Neuronal stem cell (in vitro differentiated cells): ENCODE results near the gene COA8.

Experiments
- DNase-seq: peaks from one replicate; pipeline ENCODE4 v3.0.0-alpha.2; 2013; ENCODE audit warnings: low spot score
- H2AFZ ChIP-seq: one replicate; pipeline ENCODE4 v1.6.1; 2013; ENCODE audit warnings: mild to moderate bottlenecking, low read length, inconsistent platforms
- H2AK5ac ChIP-seq: 2 replicates; pipeline ENCODE4 v1.6.1; 2013; ENCODE audit warnings: low read depth, mild to moderate bottlenecking, inconsistent platforms, low read length, moderate library complexity, mixed read lengths
- H2BK120ac ChIP-seq: 2 replicates; pipeline ENCODE4 v1.6.1; 2013; ENCODE audit warnings: low read depth, mild to moderate bottlenecking, inconsistent platforms, low read length, moderate library complexity, mixed read lengths
- H2BK12ac ChIP-seq: one replicate; pipeline ENCODE4 v1.6.1; 2013; ENCODE audit warnings: low read length, inconsistent platforms
- H2BK15ac ChIP-seq: 2 replicates; pipeline ENCODE4 v1.6.1; 2013; ENCODE audit warnings: mild to moderate bottlenecking, low read length, inconsistent platforms, mixed read lengths
- H2BK5ac ChIP-seq: one replicate; pipeline ENCODE4 v1.6.1; 2013; ENCODE audit warnings: inconsistent platforms, mild to moderate bottlenecking, low read length, moderate library complexity
- H3K14ac ChIP-seq: one replicate; pipeline ENCODE4 v1.6.1; 2013; ENCODE audit warnings: low read length, inconsistent platforms
- H3K18ac ChIP-seq: 2 replicates; pipeline ENCODE4 v1.6.1; 2013; ENCODE audit warnings: low read length, inconsistent platforms
- H3K23ac ChIP-seq: 2 replicates; pipeline ENCODE4 v1.6.1; 2013; ENCODE audit warnings: low read depth, mild to moderate bottlenecking, mixed read lengths, low read length, inconsistent platforms; ENCODE audit not compliant: poor library complexity
- H3K27ac ChIP-seq: replicated peaks from 3 replicates; pipeline ENCODE4 v1.5.1; 2013; ENCODE audit warnings: low read length, inconsistent platforms
- H3K27me3 ChIP-seq, 3 experiments: 2 replicates each; pipeline ENCODE4 v1.6.1; 2013; ENCODE audit warnings: low read length in 3 of 3, mild to moderate bottlenecking in 2 of 3, inconsistent platforms in 1 of 3, low read depth in 1 of 3, mixed read lengths in 1 of 3, moderate library complexity in 1 of 3; ENCODE audit not compliant: control insufficient read depth in 3 of 3, insufficient read depth in 3 of 3
- H3K36me3 ChIP-seq, 2 donors: replicated peaks in 1 of 2; 2 replicates each; pipeline ENCODE4 v1.6.1; 2013; ENCODE audit warnings: low read length in 2 of 2; ENCODE audit not compliant: control insufficient read depth in 2 of 2, insufficient read depth in 2 of 2
- H3K4ac ChIP-seq: 2 replicates; pipeline ENCODE4 v1.6.1; 2013; ENCODE audit warnings: inconsistent platforms, mild to moderate bottlenecking, low read length, moderate library complexity
- H3K4me1 ChIP-seq, 2 donors: 1 replicate in 1 of 2; 2 replicates in 1 of 2; pipeline ENCODE4 v1.6.1; 2013; ENCODE audit warnings: low read length in 2 of 2, low read depth in 1 of 2; ENCODE audit not compliant: control insufficient read depth in 2 of 2, insufficient read depth in 1 of 2
- H3K4me2 ChIP-seq: one replicate; pipeline ENCODE4 v1.6.1; 2013; ENCODE audit warnings: mild to moderate bottlenecking, low read length, inconsistent platforms; ENCODE audit not compliant: insufficient read depth, poor library complexity, severe bottlenecking
- H3K4me3 ChIP-seq, 2 donors: 2 replicates each; pipeline ENCODE4 v1.5.1; 2013; ENCODE audit warnings: low read length in 2 of 2, mild to moderate bottlenecking in 2 of 2, inconsistent platforms in 1 of 2, moderate library complexity in 1 of 2
- H3K79me1 ChIP-seq: one replicate; pipeline ENCODE4 v1.6.1; 2013; ENCODE audit warnings: low read depth, mild to moderate bottlenecking, inconsistent platforms, low read length, moderate library complexity
- H3K9ac ChIP-seq: one replicate; pipeline ENCODE4 v1.6.1; 2013; ENCODE audit warnings: mild to moderate bottlenecking, low read depth, low read length, inconsistent platforms; ENCODE audit not compliant: poor library complexity
- H3K9me3 ChIP-seq, 2 donors: replicated peaks in 1 of 2; 2 replicates each; pipeline versions ENCODE3 to v1.6.1; 2013; ENCODE audit warnings: low read length in 2 of 2, mild to moderate bottlenecking in 2 of 2, inconsistent platforms in 1 of 2, low read depth in 1 of 2, mixed read lengths in 1 of 2, moderate library complexity in 1 of 2; ENCODE audit not compliant: control insufficient read depth in 2 of 2, insufficient read depth in 1 of 2
- H4K8ac ChIP-seq: one replicate; pipeline ENCODE4 v1.6.1; 2013; ENCODE audit warnings: low read depth, mild to moderate bottlenecking, inconsistent platforms, low read length, moderate library complexity
- H4K91ac ChIP-seq: one replicate; pipeline ENCODE4 v1.6.1; 2013; ENCODE audit warnings: low read length, low read depth, mild to moderate bottlenecking, inconsistent platforms; ENCODE audit not compliant: poor library complexity
- WGBS, 2 donors: extraction: QIAGEN DNeasy Blood & Tissue Kit; methylation state at CpG; one replicate each; pipeline ENCODE4 v1.1.7; 2013; ENCODE audit warnings: missing lambda C conversion rate in 2 of 2, mixed read lengths in 1 of 2; ENCODE audit not compliant: insufficient read length in 2 of 2, insufficient replicate concordance in 1 of 2; ENCODE audit errors: extremely low coverage in 2 of 2; 5-methylcytosine and 5-hydroxymethylcytosine counted together

Gene COA8

DNA sequence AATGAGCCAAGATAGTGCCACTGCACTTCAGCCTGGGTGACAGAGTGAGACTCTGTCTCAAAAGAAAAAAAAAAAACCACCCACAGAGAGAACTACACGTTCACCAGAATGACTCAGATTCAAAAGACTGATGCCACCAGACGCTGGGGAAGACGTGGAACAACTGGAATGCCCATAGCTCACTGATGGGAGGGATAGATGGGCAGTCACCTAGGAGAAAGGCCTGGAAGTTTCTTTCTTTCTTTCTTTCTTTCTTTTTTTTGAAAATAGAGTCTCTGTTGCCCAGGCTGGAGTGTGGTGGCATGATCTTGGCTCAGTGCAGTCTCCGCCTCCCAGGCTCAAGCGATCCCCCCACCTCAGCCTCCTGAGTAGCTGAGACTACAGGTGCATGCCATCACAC is 56.3 kb downstream of the COA8 start:
- Histone ChIP-seq H3K4me2 (no peak overlapping the region), H3K23ac (no peak overlapping the region), H4K91ac (no peak overlapping the region), H4K8ac (no peak overlapping the region), H3K4me1 (peaks cover 0 to under 1% of the 10 kb centered on the region in 2 donors), H3K4ac (no peak overlapping the region), H3K9me3 (no peaks in the 10 kb centered on the region), H2BK5ac (no peak overlapping the region), H3K4me3 (no peak overlapping the region), H2AK5ac (no peak overlapping the region), H3K14ac (no peak overlapping the region), H2BK120ac (no peak overlapping the region), H2BK15ac (no peak overlapping the region), H3K9ac (no peak overlapping the region), H3K18ac (no peak overlapping the region), H3K79me1 (no peaks in the 10 kb centered on the region), H2AFZ (no peak overlapping the region), H3K27ac (no peak overlapping the region), H3K36me3 (no peaks in the 10 kb centered on the region), H3K27me3 (no peaks in the 10 kb centered on the region), H2BK12ac (no peak overlapping the region)
- WGBS, 2 donors = no CpG with 5 or more reads among the region's 5 CpGs
- no peak for DNase-seq

GRCh38 chr14:103621860-103622259 is 59.1 kb downstream of the COA8 start:
- Histone ChIP-seq H3K36me3 (no peaks in the 10 kb centered on the region), H2BK15ac (no peak overlapping the region), H2BK12ac (no peak overlapping the region), H3K14ac (no peak overlapping the region), H3K9ac (no peak overlapping the region), H3K9me3 (no peaks in the 10 kb centered on the region), H3K4ac (no peak overlapping the region), H3K27ac (no peak overlapping the region), H2AK5ac (no peak overlapping the region), H3K4me1 (no peaks in the 10 kb centered on the region), H3K79me1 (no peaks in the 10 kb centered on the region), H3K4me3 (no peak overlapping the region), H3K27me3 (no peaks in the 10 kb centered on the region), H3K4me2 (no peak overlapping the region), H4K91ac (no peak overlapping the region), H2AFZ (no peak overlapping the region), H4K8ac (no peak overlapping the region), H2BK120ac (no peak overlapping the region), H3K18ac (no peak overlapping the region), H3K23ac (no peak overlapping the region), H2BK5ac (no peak overlapping the region)
- WGBS, 2 donors = no CpG with 5 or more reads among the region's 5 CpGs
- DNase-seq = no peak

DNA sequence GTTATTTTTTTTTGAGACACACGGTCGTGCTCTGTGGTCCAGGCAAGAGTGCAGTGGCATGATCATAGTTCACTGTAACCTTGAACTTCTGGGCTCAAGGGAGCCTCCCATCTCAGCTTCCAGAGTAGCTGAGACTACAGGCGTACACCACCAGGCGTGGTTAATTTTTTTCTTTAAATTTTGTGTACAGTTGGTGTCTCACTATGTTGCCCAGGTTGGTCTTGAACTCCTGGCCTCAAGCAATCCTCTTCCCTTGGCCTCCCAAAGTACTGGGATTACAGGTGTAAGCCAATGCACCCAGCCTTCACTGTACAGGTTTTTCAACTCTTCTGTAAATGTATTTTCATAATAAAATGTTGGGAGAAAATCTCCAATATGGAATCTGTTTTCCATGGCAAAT is 60.5 kb downstream of the COA8 start:
- no CpG with 5 or more reads among the region's 4 CpGs for WGBS, 2 donors
- H3K18ac ChIP-seq = no peak overlapping the region
- H2AK5ac ChIP-seq = no peak overlapping the region
- no peaks in the 10 kb centered on the region for H3K79me1 ChIP-seq
- no peaks in the 10 kb centered on the region for H3K27me3 ChIP-seq
- no peak overlapping the region for H3K27ac ChIP-seq
- no peak overlapping the region for H2BK120ac ChIP-seq
- no peak overlapping the region for H3K4me2 ChIP-seq
- H3K9me3 ChIP-seq = no peaks in the 10 kb centered on the region
- no peak overlapping the region for H2BK12ac ChIP-seq
- no peak overlapping the region for H2BK15ac ChIP-seq
- no peak overlapping the region for H3K4ac ChIP-seq
- DNase-seq = no peak
- no peak overlapping the region for H4K8ac ChIP-seq
- no peak overlapping the region for H2BK5ac ChIP-seq
- no peak overlapping the region for H4K91ac ChIP-seq
- H3K4me3 ChIP-seq = no peak overlapping the region
- H2AFZ ChIP-seq = no peak overlapping the region
- no peaks in the 10 kb centered on the region for H3K36me3 ChIP-seq
- peaks cover 3 to 7% of the 10 kb centered on the region in 2 donors for H3K4me1 ChIP-seq
- no peak overlapping the region for H3K14ac ChIP-seq
- no peak overlapping the region for H3K23ac ChIP-seq
- no peak overlapping the region for H3K9ac ChIP-seq

DNA sequence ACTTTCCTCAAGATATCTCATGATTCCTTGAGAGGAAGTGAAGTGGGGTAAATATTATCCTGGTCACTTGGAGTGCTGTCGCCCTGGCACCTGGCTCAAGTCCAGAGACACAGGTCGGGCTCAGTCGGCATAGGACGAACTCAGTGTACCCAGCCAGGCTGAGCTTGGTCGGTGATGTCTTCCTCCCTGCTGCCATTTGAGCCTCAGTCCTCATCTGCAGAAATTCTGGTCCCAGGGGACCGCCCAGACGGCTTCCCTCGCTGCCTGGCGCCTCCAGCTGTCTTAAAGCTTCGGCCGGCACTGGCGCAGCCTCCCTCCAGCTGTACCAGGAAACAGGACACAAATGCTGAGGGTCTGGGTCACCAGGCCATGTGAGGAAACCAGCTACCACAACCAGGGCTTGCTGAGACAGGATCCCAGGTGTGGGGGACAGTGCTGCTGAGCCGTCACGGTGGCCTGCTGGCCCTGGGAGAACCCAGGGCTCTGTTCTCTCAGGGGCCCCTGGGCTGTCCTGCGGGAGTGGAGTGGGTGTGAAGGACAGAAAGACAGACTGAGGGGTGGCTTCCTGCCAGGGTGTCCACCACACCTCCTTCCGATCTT is 61.2 kb downstream of the COA8 start:
- no peak overlapping the region for H2AFZ ChIP-seq
- H2BK12ac ChIP-seq = no peak overlapping the region
- H2BK5ac ChIP-seq = no peak overlapping the region
- no peak overlapping the region for H2BK120ac ChIP-seq
- no peaks in the 10 kb centered on the region for H3K36me3 ChIP-seq
- H3K27ac ChIP-seq = no peak overlapping the region
- H4K91ac ChIP-seq = no peak overlapping the region
- H3K4ac ChIP-seq = peak overlapping the region; percentile 37
- no peak overlapping the region for H3K4me2 ChIP-seq
- H3K14ac ChIP-seq = no peak overlapping the region
- no peak overlapping the region for H3K18ac ChIP-seq
- H3K4me3 ChIP-seq = no peak overlapping the region
- no peak for DNase-seq
- no peaks in the 10 kb centered on the region for H3K27me3 ChIP-seq
- H3K9ac ChIP-seq = peak overlapping the region; percentile 21
- no CpG with 5 or more reads among the region's 16 CpGs for WGBS, 2 donors
- H3K23ac ChIP-seq = peak overlapping the region; percentile 23
- H2BK15ac ChIP-seq = no peak overlapping the region
- no peaks in the 10 kb centered on the region for H3K79me1 ChIP-seq
- H3K9me3 ChIP-seq = no peaks in the 10 kb centered on the region
- H4K8ac ChIP-seq = no peak overlapping the region
- H3K4me1 ChIP-seq = peaks cover 3 to 7% of the 10 kb centered on the region in 2 donors
- H2AK5ac ChIP-seq = peak overlapping the region; percentile 90
